HUES64 (cell line): ENCODE measurements around the gene LY6G6F. TPM values are rescaled to one million over a fixed set of nuclear protein-coding genes. Genes with fewer than 3 reads are reported as not detected.

Experiments used
- H3K27ac ChIP-seq: 2 replicates; pipeline ENCODE4 v1.7.0; 2013; ENCODE audit warnings: low read depth, low read length, inconsistent platforms
- H3K27me3 ChIP-seq: 2 replicates; pipeline ENCODE4 v1.6.1; 2013; ENCODE audit warnings: mild to moderate bottlenecking, low read length; ENCODE audit not compliant: insufficient read depth
- H3K36me3 ChIP-seq: 2 replicates; pipeline ENCODE4 v1.6.1; 2013; ENCODE audit warnings: mild to moderate bottlenecking, low read length; ENCODE audit not compliant: insufficient read depth
- H3K4me1 ChIP-seq: 2 replicates; pipeline ENCODE4 v1.6.1; 2013; ENCODE audit warnings: mild to moderate bottlenecking, low read length, moderate library complexity; ENCODE audit not compliant: insufficient read depth
- H3K4me3 ChIP-seq: 2 replicates; pipeline ENCODE4 v1.5.1; 2013; ENCODE audit warnings: mild to moderate bottlenecking, low read length, moderate library complexity
- H3K9ac ChIP-seq: 2 replicates; pipeline ENCODE4 v1.6.1; 2013; ENCODE audit warnings: mild to moderate bottlenecking, low read depth, low read length
- H3K9me3 ChIP-seq: 2 replicates; pipeline ENCODE4 v1.6.1; 2013; ENCODE audit warnings: low read depth, low read length; ENCODE audit not compliant: insufficient read depth
- WGBS: fragments of 150-250, 120-280 bp; methylation state at CpG from one replicate; pipeline ENCODE4 v1.1.7; 2013; ENCODE audit warnings: missing lambda C conversion rate; 5-methylcytosine and 5-hydroxymethylcytosine counted together
- polyA plus RNA-seq, 2 experiments: library from polyadenylated mRNA; stranded (reverse); fragments of 50-300 nt; gene quantifications; one replicate each; pipeline ENCODE4 v1.2.3, GENCODE V29; 2013

LY6G6F gene
- not detected for polyA plus RNA-seq (2013, experiment 1 of 2)
- not detected for polyA plus RNA-seq (2013, experiment 2 of 2)

- Histone ChIP-seq H3K36me3 (no peaks in the 10 kb centered on the region), H3K9me3 (no peaks in the 10 kb centered on the region), H3K4me3 (no peak within 1 kb of the TSS), H3K27ac (no peak within 1 kb of the TSS), H3K9ac (no peak within 1 kb of the TSS), H3K4me1 (0 out of 2 replicates have a peak, but pooled peaks cover 4% of the 10 kb centered on the region), H3K27me3 (no peaks in the 10 kb centered on the region)
- 77% methylated on average over 2 of the region's 3 CpGs for WGBS
Measured at GRCh38 chr6:31706599-31706998, at the start of gene LY6G6F. LY6G6F (plus strand) TSS chr6:31706866; CDS start chr6:31706907, 41 bp downstream.

GRCh38 chr6:31657406-31658157, 49.1 kb upstream of the LY6G6F start:
- no peaks in the 10 kb centered on the region for H3K9me3 ChIP-seq
- no peak overlapping the region for H3K4me3 ChIP-seq
- WGBS: 92% methylated on average over 6 of the region's 6 CpGs
- no peak overlapping the region for H3K9ac ChIP-seq
- peaks cover 22% of the 10 kb centered on the region for H3K36me3 ChIP-seq
- no peak overlapping the region for H3K27ac ChIP-seq
- no peaks in the 10 kb centered on the region for H3K27me3 ChIP-seq
- H3K4me1 ChIP-seq: peaks cover 8% of the 10 kb centered on the region; the same call in 1 of the 2 replicates

- H3K9me3 ChIP-seq: no peaks in the 10 kb centered on the region
- 89% methylated on average over 4 of the region's 4 CpGs for WGBS
- H3K4me3 ChIP-seq: no peak overlapping the region
- no peaks in the 10 kb centered on the region for H3K27me3 ChIP-seq
- H3K27ac ChIP-seq: no peak overlapping the region
- H3K9ac ChIP-seq: no peak overlapping the region
- H3K36me3 ChIP-seq: peaks cover 29% of the 10 kb centered on the region
- H3K4me1 ChIP-seq: peaks cover 9% of the 10 kb centered on the region
Measured at GRCh38 chr6:31658158-31658688, 48.4 kb upstream of the LY6G6F start.

- Histone ChIP-seq H3K36me3 (peaks cover 38% of the 10 kb centered on the region), H3K9ac (peak overlapping the region; percentile 91; the same call in 1 of the 2 replicates), H3K4me1 (peaks cover 17% of the 10 kb centered on the region), H3K4me3 (peak overlapping the region; percentile 83), H3K27ac (no peak overlapping the region), H3K9me3 (no peaks in the 10 kb centered on the region), H3K27me3 (no peaks in the 10 kb centered on the region)
- 94% methylated on average over 13 of the region's 13 CpGs for WGBS
Measured at GRCh38 chr6:31658983-31659648, 47.5 kb upstream of the LY6G6F start.

GRCh38 chr6:31659649-31660380, 46.9 kb upstream of the LY6G6F start:
- Histone ChIP-seq H3K36me3 (peaks cover 38% of the 10 kb centered on the region), H3K4me3 (peak overlapping the region; percentile 83), H3K4me1 (peaks cover 19% of the 10 kb centered on the region), H3K27me3 (no peaks in the 10 kb centered on the region), H3K9ac (peak overlapping the region; percentile 91), H3K9me3 (no peaks in the 10 kb centered on the region), H3K27ac (peak overlapping the region; percentile 88)
- WGBS: 49% methylated on average over 13 of the region's 13 CpGs

- no peaks in the 10 kb centered on the region for H3K9me3 ChIP-seq
- peaks cover 38% of the 10 kb centered on the region for H3K36me3 ChIP-seq
- H3K9ac ChIP-seq: peak within 1 kb of the TSS; percentile 91
- H3K4me1 ChIP-seq: peaks cover 19% of the 10 kb centered on the region
- H3K27me3 ChIP-seq: no peaks in the 10 kb centered on the region
- 1% methylated on average over 52 of the region's 52 CpGs for WGBS
- H3K4me3 ChIP-seq: peak within 1 kb of the TSS; percentile 83
- H3K27ac ChIP-seq: peak within 1 kb of the TSS; percentile 88
Measured at GRCh38 chr6:31660381-31661261, 46.0 kb upstream of the LY6G6F start, which contains the start of gene C6orf47. C6orf47 (minus strand) TSS chr6:31660778; CDS start chr6:31659947, 831 bp downstream.

GRCh38 chr6:31661262-31662123, 45.2 kb upstream of the LY6G6F start:
- Histone ChIP-seq H3K36me3 (peaks cover 38% of the 10 kb centered on the region), H3K27me3 (no peaks in the 10 kb centered on the region), H3K9ac (peak overlapping the region; percentile 91; the same call in 1 of the 2 replicates), H3K27ac (peak overlapping the region; percentile 81), H3K4me1 (peaks cover 19% of the 10 kb centered on the region), H3K9me3 (no peaks in the 10 kb centered on the region), H3K4me3 (peak overlapping the region; percentile 83)
- WGBS: 91% methylated on average over 12 of the region's 12 CpGs

GRCh38 chr6:31662124-31662723, 44.4 kb upstream of the LY6G6F start:
- H3K4me1 ChIP-seq: peaks cover 19% of the 10 kb centered on the region
- no peaks in the 10 kb centered on the region for H3K9me3 ChIP-seq
- 96% methylated on average over 12 of the region's 12 CpGs for WGBS
- H3K36me3 ChIP-seq: peaks cover 40% of the 10 kb centered on the region
- H3K9ac ChIP-seq: no peak overlapping the region
- H3K27ac ChIP-seq: no peak overlapping the region
- no peaks in the 10 kb centered on the region for H3K27me3 ChIP-seq
- no peak overlapping the region for H3K4me3 ChIP-seq

GRCh38 chr6:31663126-31663960, 43.3 kb upstream of the LY6G6F start:
- no peak overlapping the region; the same call in 1 of the 2 replicates for H3K9ac ChIP-seq
- peaks cover 19% of the 10 kb centered on the region for H3K4me1 ChIP-seq
- H3K27ac ChIP-seq: peak overlapping the region; percentile 20
- H3K27me3 ChIP-seq: no peaks in the 10 kb centered on the region
- H3K36me3 ChIP-seq: peaks cover 41% of the 10 kb centered on the region
- WGBS: 86% methylated on average over 8 of the region's 9 CpGs
- H3K4me3 ChIP-seq: peak overlapping the region; percentile 96
- H3K9me3 ChIP-seq: no peaks in the 10 kb centered on the region
